GM23248 (cell line): Measurements from ENCODE around the gene SERPINA6.

Experiments
- EZH2 ChIP-seq: fragments of 200-600 bp; sonication (generic); IDR thresholded peaks from 2 replicates; pipeline ENCODE4 v1.6.1; 2018; ENCODE audit warnings: antibody characterized with exemption, mild to moderate bottlenecking; ENCODE audit not compliant: insufficient read depth, poor library complexity, severe bottlenecking
- EZH2phosphoT487 ChIP-seq: fragments of 200-600 bp; sonication (generic); IDR thresholded peaks from 2 replicates; pipeline ENCODE4 v1.6.1; 2018; ENCODE audit warnings: antibody characterized with exemption, moderate library complexity, mild to moderate bottlenecking, low read depth; ENCODE audit not compliant: insufficient read depth

- no peak for TF ChIP-seq EZH2
- no peak for TF ChIP-seq EZH2phosphoT487
These were observed 7.3 kb upstream of the SERPINA6 start for GRCh38 chr14:94330432-94330831.
